ENCODE results near the gene SV2B. TPM values are rescaled to one million over a fixed set of nuclear protein-coding genes. Genes with fewer than 3 reads are reported as not detected.

SV2B gene
- polyA plus RNA-seq, 1 donor (not counting 4 experiments of a cell fraction or from before 2014, with no cell fraction given), result 0.04 TPM

GRCh38 chr15:91318516-91318915 lies 218.5 kb downstream of the SV2B start:
- H3K9me1 ChIP-seq (ENCODE audit: control insufficient read depth, extremely low read depth, insufficient read depth, low read length), result no peaks in the 10 kb centered on the region
- no peaks in the 10 kb centered on the region for H3K79me2 ChIP-seq (ENCODE audit: control insufficient read depth, insufficient read depth, low read length)
- no peak overlapping the region for H3K27ac ChIP-seq (ENCODE audit: control insufficient read depth, insufficient read depth, low read length)
- no peak overlapping the region for H3K9ac ChIP-seq (ENCODE audit: control insufficient read depth, extremely low read depth, insufficient read depth, low read length)
- dilution Hi-C loops (cut with MboI; ENCODE audit: extremely low pct_ligation_motif_present, low sequenced_read_pairs), result no loop called here
- no peaks in the 10 kb centered on the region for H4K20me1 ChIP-seq (ENCODE audit: control insufficient read depth, extremely low read depth, insufficient read depth, low read length)
- TF ChIP-seq CTCF (optimal IDR thresholded peaks at IDR 0.05 in 1 of 3, IDR thresholded peaks at IDR 0.05 in 1 of 3, conservative IDR thresholded peaks at IDR 0.05 in 1 of 3; ENCODE audit: extremely low read depth in 1 of 3, insufficient read depth in 2 of 3, low read length in 3 of 3), result no peak
- TF ChIP-seq EZH2 (IDR thresholded peaks at IDR 0.05; ENCODE audit: low read length), result no peak
- no peaks in the 10 kb centered on the region for H3K4me1 ChIP-seq (ENCODE audit: control insufficient read depth, extremely low read depth, insufficient read depth, low read length)
- H3K36me3 ChIP-seq (ENCODE audit: control insufficient read depth in 2 of 2, extremely low read depth in 1 of 2, insufficient read depth in 2 of 2, low read length in 2 of 2), result no peaks in the 10 kb centered on the region
- no peaks in the 10 kb centered on the region for H3K9me3 ChIP-seq (ENCODE audit: control insufficient read depth, low read depth, low read length)
- H2AFZ ChIP-seq (ENCODE audit: control insufficient read depth, low read length), result no peak overlapping the region
- DNase-seq (ENCODE audit: low read depth, low spot score) (no peak), FAIRE-seq (no peak)
- no peak overlapping the region for H3K4me2 ChIP-seq (ENCODE audit: control insufficient read depth, extremely low read depth, insufficient read depth, low read depth, low read length)
- no peaks in the 10 kb centered on the region for H3K27me3 ChIP-seq (ENCODE audit: control insufficient read depth, extremely low read depth, insufficient read depth, low read length)
- H3K4me3 ChIP-seq (ENCODE audit: control insufficient read depth in 2 of 3, extremely low read depth in 1 of 3, insufficient read depth in 2 of 3, low read depth in 1 of 3, low read length in 3 of 3), result no peak overlapping the region

- Histone ChIP-seq H3K4me3 (ENCODE audit: control insufficient read depth in 2 of 3, extremely low read depth in 1 of 3, insufficient read depth in 2 of 3, low read depth in 1 of 3, low read length in 3 of 3) (no peak overlapping the region), H3K4me1 (ENCODE audit: control insufficient read depth, extremely low read depth, insufficient read depth, low read length) (no peaks in the 10 kb centered on the region), H3K9ac (ENCODE audit: control insufficient read depth, extremely low read depth, insufficient read depth, low read length) (no peak overlapping the region), H3K27ac (ENCODE audit: control insufficient read depth, insufficient read depth, low read length) (no peak overlapping the region), H3K9me1 (ENCODE audit: control insufficient read depth, extremely low read depth, insufficient read depth, low read length) (no peaks in the 10 kb centered on the region), H4K20me1 (ENCODE audit: control insufficient read depth, extremely low read depth, insufficient read depth, low read length) (no peaks in the 10 kb centered on the region), H3K4me2 (ENCODE audit: control insufficient read depth, extremely low read depth, insufficient read depth, low read depth, low read length) (no peak overlapping the region), H3K79me2 (ENCODE audit: control insufficient read depth, insufficient read depth, low read length) (no peaks in the 10 kb centered on the region), H3K36me3 (ENCODE audit: control insufficient read depth in 2 of 2, extremely low read depth in 1 of 2, insufficient read depth in 2 of 2, low read length in 2 of 2) (no peaks in the 10 kb centered on the region), H2AFZ (ENCODE audit: control insufficient read depth, low read length) (no peak overlapping the region), H3K9me3 (ENCODE audit: control insufficient read depth, low read depth, low read length) (no peaks in the 10 kb centered on the region), H3K27me3 (ENCODE audit: control insufficient read depth, extremely low read depth, insufficient read depth, low read length) (no peaks in the 10 kb centered on the region)
- dilution Hi-C loops (cut with MboI; ENCODE audit: extremely low pct_ligation_motif_present, low sequenced_read_pairs), result no loop called here
- DNase-seq (ENCODE audit: low read depth, low spot score), result no peak
- TF ChIP-seq CTCF (optimal IDR thresholded peaks at IDR 0.05 in 1 of 3, IDR thresholded peaks at IDR 0.05 in 1 of 3, conservative IDR thresholded peaks at IDR 0.05 in 1 of 3; ENCODE audit: extremely low read depth in 1 of 3, insufficient read depth in 2 of 3, low read length in 3 of 3), result no peak
- TF ChIP-seq EZH2 (IDR thresholded peaks at IDR 0.05; ENCODE audit: low read length), result no peak
- no peak for FAIRE-seq
These were observed 218.9 kb downstream of the SV2B start for GRCh38 chr15:91318931-91319330.
